GM23338 (cell line): ENCODE data around the gene UBE2Z. TPM values are rescaled to one million over a fixed set of nuclear protein-coding genes. Genes with fewer than 3 reads are reported as not detected.

Experiments
- ATAC-seq: fragments of 200-7000 bp; cut with Tn5 transposase; 3 replicates; pipeline ENCODE4 v1.9.1; 2020
- DNase-seq: peaks from one replicate; pipeline ENCODE4 v3.0.0-alpha.2; 2015; ENCODE audit warnings: low spot score
- H2AFZ ChIP-seq: fragments of 200-600 bp; sonication (generic); 2 replicates; pipeline ENCODE4 v1.8.0; 2016; ENCODE audit warnings: antibody characterized with exemption, mild to moderate bottlenecking, moderate library complexity
- H3F3A ChIP-seq: fragments of 200-600 bp; sonication (generic); replicated peaks from 2 replicates; pipeline ENCODE4 v1.8.0; 2017; ENCODE audit warnings: antibody characterized with exemption, mixed run types, low read depth
- H3K27ac ChIP-seq: fragments of 200-600 bp; sonication (generic); 2 replicates; pipeline ENCODE4 v1.6.1; 2016; ENCODE audit warnings: low read depth
- H3K27me3 ChIP-seq: fragments of 200-600 bp; sonication (generic); 2 replicates; pipeline ENCODE4 v1.8.0; 2016; ENCODE audit warnings: mild to moderate bottlenecking, mixed run types, moderate library complexity; ENCODE audit not compliant: insufficient read depth
- H3K36me3 ChIP-seq: fragments of 200-600 bp; sonication (generic); 2 replicates; pipeline ENCODE4 v1.8.0; 2016; ENCODE audit warnings: mild to moderate bottlenecking; ENCODE audit not compliant: insufficient read depth
- H3K4me1 ChIP-seq: fragments of 200-600 bp; sonication (generic); 2 replicates; pipeline ENCODE4 v1.8.0; 2016; ENCODE audit warnings: mild to moderate bottlenecking, moderate library complexity; ENCODE audit not compliant: insufficient read depth
- H3K4me2 ChIP-seq: fragments of 200-600 bp; sonication (generic); 2 replicates; pipeline ENCODE4 v1.7.1; 2017; ENCODE audit warnings: mixed run types
- H3K4me3 ChIP-seq: fragments of 200-600 bp; sonication (generic); 2 replicates; pipeline ENCODE4 v1.6.1; 2016; ENCODE audit warnings: mixed run types
- H3K79me2 ChIP-seq: fragments of 200-600 bp; sonication (generic); replicated peaks from 2 replicates; pipeline ENCODE4 v1.8.0; 2017; ENCODE audit warnings: mild to moderate bottlenecking; ENCODE audit not compliant: insufficient read depth
- H3K9me2 ChIP-seq: fragments of 200-600 bp; sonication (generic); 2 replicates; pipeline ENCODE4 v1.8.0; 2017; ENCODE audit not compliant: insufficient read depth
- H4K20me1 ChIP-seq: fragments of 200-600 bp; sonication (generic); replicated peaks from 2 replicates; pipeline ENCODE4 v1.8.0; 2017; ENCODE audit warnings: mild to moderate bottlenecking; ENCODE audit not compliant: insufficient read depth
- H3K27ac Mint-ChIP-seq: 2 replicates; pipeline ENCODE4 v1.8.0; 2020; ENCODE audit warnings: inconsistent platforms, mild to moderate bottlenecking, moderate library complexity, mixed read lengths
- H3K27me3 Mint-ChIP-seq: 3 replicates; pipeline ENCODE4 v1.8.0; 2022; ENCODE audit warnings: low read depth, mild to moderate bottlenecking, moderate library complexity, mixed read lengths, inconsistent platforms; ENCODE audit not compliant: insufficient read depth, poor library complexity
- H3K36me3 Mint-ChIP-seq: 3 replicates; pipeline ENCODE4 v1.8.0; 2021; ENCODE audit warnings: low read depth, mild to moderate bottlenecking, inconsistent platforms, moderate library complexity, mixed read lengths
- H3K4me1 Mint-ChIP-seq: 3 replicates; pipeline ENCODE4 v1.8.0; 2020; ENCODE audit warnings: mild to moderate bottlenecking, inconsistent platforms, mixed read lengths
- H3K4me3 Mint-ChIP-seq: 3 replicates; pipeline ENCODE4 v1.8.0; 2021; ENCODE audit warnings: moderate library complexity, mild to moderate bottlenecking, inconsistent platforms, mixed read lengths
- H3K9me3 Mint-ChIP-seq: 3 replicates; pipeline ENCODE4 v1.8.0; 2020; ENCODE audit warnings: moderate library complexity, mild to moderate bottlenecking, inconsistent platforms, mixed read lengths
- CREB1 ChIP-seq: fragments of 250-450 bp; sonication (Bioruptor Pico); IDR thresholded peaks from 2 replicates; pipeline ENCODE4 v1.5.0; 2020; ENCODE audit warnings: low read depth, mild to moderate bottlenecking, moderate library complexity
- CTCF ChIP-seq, 2 experiments: fragments of 200-600 bp in 1 of 2; sonication (generic) in 1 of 2; conservative IDR thresholded peaks; 2 replicates each; pipeline versions ENCODE4 v1.5.1 to v1.6.1; 2016 to 2017; ENCODE audit warnings: antibody characterized with exemption in 2 of 2, low read depth in 2 of 2, mild to moderate bottlenecking in 2 of 2, moderate library complexity in 1 of 2
- EZH2 ChIP-seq: fragments of 200-600 bp; sonication (generic); IDR thresholded peaks from one replicate; pipeline ENCODE4 v1.8.0; 2017; ENCODE audit warnings: antibody characterized with exemption, mild to moderate bottlenecking, low read depth; ENCODE audit not compliant: unreplicated experiment
- EZH2phosphoT487 ChIP-seq: fragments of 200-600 bp; sonication (generic); IDR thresholded peaks from one replicate; pipeline ENCODE4 v1.8.1; 2018; ENCODE audit warnings: antibody characterized with exemption; ENCODE audit not compliant: unreplicated experiment
- JUNB ChIP-seq: IDR thresholded peaks from one replicate; pipeline ENCODE4 v1.6.1; 2016; ENCODE audit warnings: antibody characterized with exemption; ENCODE audit not compliant: unreplicated experiment
- NANOG ChIP-seq: IDR thresholded peaks from 2 replicates; pipeline ENCODE4 v1.6.1; 2016; ENCODE audit warnings: antibody characterized with exemption, borderline replicate concordance
- POLR2AphosphoS5 ChIP-seq: IDR thresholded peaks from 2 replicates; pipeline ENCODE4 v1.6.1; 2016; ENCODE audit warnings: antibody characterized with exemption, low read depth
- STAT1 ChIP-seq: IDR thresholded peaks from one replicate; pipeline ENCODE4 v1.6.1; 2016; ENCODE audit warnings: antibody characterized with exemption; ENCODE audit not compliant: unreplicated experiment
- ZNF114 ChIP-seq: fragments of 250-450 bp; sonication (Bioruptor Pico); IDR thresholded peaks from 2 replicates; pipeline ENCODE4 v1.5.0; 2020; ENCODE audit warnings: mild to moderate bottlenecking, moderate library complexity
- ZNF331 ChIP-seq: fragments of 250-450 bp; sonication (Bioruptor Pico); IDR thresholded peaks from 2 replicates; pipeline ENCODE4 v1.5.0; 2020; ENCODE audit warnings: low read depth, mild to moderate bottlenecking, moderate library complexity
- ZNF462 ChIP-seq: fragments of 250-450 bp; sonication (Bioruptor Pico); IDR thresholded peaks from 2 replicates; pipeline ENCODE4 v1.5.0; 2020; ENCODE audit warnings: mild to moderate bottlenecking, moderate library complexity
- polyA plus RNA-seq: library from polyadenylated mRNA; unstranded; fragments of >200 nt; fragmentation: Nextera tagmentation; extraction: Ambion mirVana; gene quantifications from 2 replicates; pipeline ENCODE4 v1.2.1, GENCODE V29; 2016
- total RNA-seq: library from RNA; depleted of rRNA; stranded (reverse); fragments of >200 nt; shearing (Covaris generic); gene quantifications from 2 replicates; pipeline ENCODE4 v1.2.3, GENCODE V29; 2014
- TF ChIP-seq, protein P1 (sequence below): IDR thresholded peaks from 2 replicates; pipeline ENCODE4 v1.6.1; 2016; ENCODE audit warnings: antibody characterized with exemption
- TF ChIP-seq, protein P2 (sequence below): IDR thresholded peaks from one replicate; pipeline ENCODE4 v1.6.1; 2018; ENCODE audit warnings: antibody characterized with exemption; ENCODE audit not compliant: unreplicated experiment

The UBE2Z gene
- total and polyA plus RNA-seq, 2 experiments from 2014 or later, result 34.1 to 78.5 TPM

DNA sequence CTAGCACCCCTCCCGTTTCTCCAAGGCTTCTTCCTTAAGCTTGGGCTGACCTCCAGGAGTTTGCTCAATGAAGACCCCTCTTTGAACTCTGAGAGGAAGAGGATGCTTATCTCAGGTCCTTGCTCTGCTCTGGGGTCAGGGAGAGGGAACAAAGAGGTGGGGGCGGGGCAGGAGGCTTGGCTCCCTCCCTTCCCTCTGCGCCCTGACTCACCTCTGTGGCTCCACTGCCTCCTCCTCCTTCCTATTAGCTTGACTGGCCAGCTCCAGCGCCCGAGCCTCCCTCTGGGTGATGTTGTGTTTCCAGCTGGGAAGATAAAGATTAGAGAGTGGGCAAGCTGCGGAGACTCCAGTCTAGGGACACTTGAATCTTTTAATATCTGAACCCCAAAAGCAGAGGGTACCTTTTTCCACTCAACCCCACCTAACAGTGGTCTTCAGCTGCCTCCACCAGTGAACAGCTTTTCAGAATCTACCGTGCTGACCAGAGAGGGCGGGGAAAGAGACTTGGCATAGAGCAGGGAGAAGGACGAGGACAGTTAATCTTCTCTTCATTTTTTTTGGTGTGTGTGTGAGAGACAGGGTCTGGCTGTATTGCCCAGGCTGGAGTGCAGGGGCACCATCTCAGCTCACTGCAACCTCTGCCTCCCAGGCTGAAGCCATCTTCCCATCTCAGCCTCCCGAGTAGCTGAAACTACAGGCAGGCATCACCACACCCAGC, 53.5 kb downstream of the UBE2Z start:
- DNase-seq (peak; percentile 73), ATAC-seq (peak; percentile 90)
- Histone ChIP-seq H3K9me2 (no peaks in the 10 kb centered on the region), H2AFZ (peak overlapping the region; percentile 97), H3K4me1 (peaks cover 14% of the 10 kb centered on the region), H3K36me3 (no peaks in the 10 kb centered on the region), H3K4me3 (peak overlapping the region; percentile 41; the same call in 1 of the 2 replicates), H3K27me3 (no peaks in the 10 kb centered on the region), H3K79me2 (no peaks in the 10 kb centered on the region), H3K27ac (no peak overlapping the region), H3F3A (0 out of 2 replicates have a peak, but pooled peaks cover 16% of the 10 kb centered on the region), H3K4me2 (peak overlapping the region; percentile 72), H4K20me1 (no peaks in the 10 kb centered on the region)
- TF ChIP-seq CREB1 (CRISPR knock-in tag) (no peak), JUNB (no peak), CTCF (conservative IDR thresholded peaks at IDR 0.05; ENCODE audit: low read depth in 2 of 2) (no peak), EZH2 (no peak), STAT1 (no peak), POLR2AphosphoS5 (no peak), ZNF114 (CRISPR knock-in tag) (no peak), NANOG (no peak), ZNF331 (CRISPR knock-in tag) (no peak), ZNF462 (CRISPR knock-in tag) (no peak), EZH2phosphoT487 (no peak)
- TF ChIP-seq, protein P1, sequence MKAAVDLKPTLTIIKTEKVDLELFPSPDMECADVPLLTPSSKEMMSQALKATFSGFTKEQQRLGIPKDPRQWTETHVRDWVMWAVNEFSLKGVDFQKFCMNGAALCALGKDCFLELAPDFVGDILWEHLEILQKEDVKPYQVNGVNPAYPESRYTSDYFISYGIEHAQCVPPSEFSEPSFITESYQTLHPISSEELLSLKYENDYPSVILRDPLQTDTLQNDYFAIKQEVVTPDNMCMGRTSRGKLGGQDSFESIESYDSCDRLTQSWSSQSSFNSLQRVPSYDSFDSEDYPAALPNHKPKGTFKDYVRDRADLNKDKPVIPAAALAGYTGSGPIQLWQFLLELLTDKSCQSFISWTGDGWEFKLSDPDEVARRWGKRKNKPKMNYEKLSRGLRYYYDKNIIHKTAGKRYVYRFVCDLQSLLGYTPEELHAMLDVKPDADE, result no peak
- TF ChIP-seq, protein P2, sequence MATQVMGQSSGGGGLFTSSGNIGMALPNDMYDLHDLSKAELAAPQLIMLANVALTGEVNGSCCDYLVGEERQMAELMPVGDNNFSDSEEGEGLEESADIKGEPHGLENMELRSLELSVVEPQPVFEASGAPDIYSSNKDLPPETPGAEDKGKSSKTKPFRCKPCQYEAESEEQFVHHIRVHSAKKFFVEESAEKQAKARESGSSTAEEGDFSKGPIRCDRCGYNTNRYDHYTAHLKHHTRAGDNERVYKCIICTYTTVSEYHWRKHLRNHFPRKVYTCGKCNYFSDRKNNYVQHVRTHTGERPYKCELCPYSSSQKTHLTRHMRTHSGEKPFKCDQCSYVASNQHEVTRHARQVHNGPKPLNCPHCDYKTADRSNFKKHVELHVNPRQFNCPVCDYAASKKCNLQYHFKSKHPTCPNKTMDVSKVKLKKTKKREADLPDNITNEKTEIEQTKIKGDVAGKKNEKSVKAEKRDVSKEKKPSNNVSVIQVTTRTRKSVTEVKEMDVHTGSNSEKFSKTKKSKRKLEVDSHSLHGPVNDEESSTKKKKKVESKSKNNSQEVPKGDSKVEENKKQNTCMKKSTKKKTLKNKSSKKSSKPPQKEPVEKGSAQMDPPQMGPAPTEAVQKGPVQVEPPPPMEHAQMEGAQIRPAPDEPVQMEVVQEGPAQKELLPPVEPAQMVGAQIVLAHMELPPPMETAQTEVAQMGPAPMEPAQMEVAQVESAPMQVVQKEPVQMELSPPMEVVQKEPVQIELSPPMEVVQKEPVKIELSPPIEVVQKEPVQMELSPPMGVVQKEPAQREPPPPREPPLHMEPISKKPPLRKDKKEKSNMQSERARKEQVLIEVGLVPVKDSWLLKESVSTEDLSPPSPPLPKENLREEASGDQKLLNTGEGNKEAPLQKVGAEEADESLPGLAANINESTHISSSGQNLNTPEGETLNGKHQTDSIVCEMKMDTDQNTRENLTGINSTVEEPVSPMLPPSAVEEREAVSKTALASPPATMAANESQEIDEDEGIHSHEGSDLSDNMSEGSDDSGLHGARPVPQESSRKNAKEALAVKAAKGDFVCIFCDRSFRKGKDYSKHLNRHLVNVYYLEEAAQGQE, result no peak
- Mint-ChIP-seq H3K27ac (no peak overlapping the region), H3K9me3 (no peaks in the 10 kb centered on the region), H3K36me3 (no peaks in the 10 kb centered on the region), H3K4me3 (peak overlapping the region; percentile 44), H3K4me1 (peaks cover 23% of the 10 kb centered on the region), H3K27me3 (peaks cover 23% of the 10 kb centered on the region)
